Colon (tissue), 2 donors: Measurements from ENCODE around the gene PRORP.
"Not testable (repeated sequence)": the region's sequence is repeated elsewhere in the genome, so short reads cannot be mapped to it uniquely, and the experiment has no call there.

ENCODE experiments used
- FAIRE-seq: peaks from 2 replicates; lab custom pipeline; 2012; peaks lifted over from hg19 to GRCh38; lab: Jason Lieb, UNC
- donor health status: control.
- donor health status: control.

Gene PRORP

GRCh38 chr14:35121887-35122695, at the start of gene PRORP, which contains the start of gene PPP2R3C:
TSS of gene PRORP (plus strand) at chr14:35122552. CDS start at chr14:35123246, 694 bp downstream.
TSS of gene PPP2R3C (minus strand) at chr14:35121990. CDS start at chr14:35121959, 31 bp downstream.
- no peak for FAIRE-seq

GRCh38 chr14:35073486-35073885, 48.9 kb upstream of the PRORP start:
- no peak for FAIRE-seq

- FAIRE-seq, result no peak
These were observed 44.3 kb upstream of the PRORP start for GRCh38 chr14:35078082-35078481.

GRCh38 chr14:35079742-35080141, 42.6 kb upstream of the PRORP start:
- FAIRE-seq, result no peak

- FAIRE-seq, result peak; percentile 41
These were observed 38.7 kb upstream of the PRORP start for GRCh38 chr14:35083530-35084150.

GRCh38 chr14:35085441-35085840, 36.9 kb upstream of the PRORP start:
- FAIRE-seq, result no peak

GRCh38 chr14:35088514-35088913, 33.8 kb upstream of the PRORP start:
- no peak for FAIRE-seq

- not testable (repeated sequence) for FAIRE-seq
These were observed 27.7 kb upstream of the PRORP start for GRCh38 chr14:35094645-35095044.

GRCh38 chr14:35107866-35108265, 14.5 kb upstream of the PRORP start:
- no peak for FAIRE-seq

- no peak for FAIRE-seq
These were observed 9.7 kb upstream of the PRORP start for GRCh38 chr14:35112641-35113040.

- no peak for FAIRE-seq
These were observed 8.9 kb upstream of the PRORP start for GRCh38 chr14:35113308-35113950.

- no peak for FAIRE-seq
These were observed 8.3 kb upstream of the PRORP start for GRCh38 chr14:35114036-35114435.

GRCh38 chr14:35116242-35116641, 6.1 kb upstream of the PRORP start:
- FAIRE-seq, result no peak

- FAIRE-seq, result no peak
These were observed 5.2 kb upstream of the PRORP start for GRCh38 chr14:35117112-35117511.

GRCh38 chr14:35121026-35121886, 1.1 kb upstream of the PRORP start:
- FAIRE-seq, result no peak

GRCh38 chr14:35122696-35123387, 490 bp downstream of the PRORP start:
- FAIRE-seq, result no peak

GRCh38 chr14:35123388-35123703, 994 bp downstream of the PRORP start:
- FAIRE-seq, result no peak

- no peak for FAIRE-seq
These were observed 1.8 kb downstream of the PRORP start for GRCh38 chr14:35124127-35124526.

GRCh38 chr14:35133542-35134328, 11.4 kb downstream of the PRORP start:
- no peak for FAIRE-seq

- FAIRE-seq, result no peak
These were observed 12.2 kb downstream of the PRORP start for GRCh38 chr14:35134329-35135123.
